ENCODE results near the gene RHOU.

Gene RHOU

DNA sequence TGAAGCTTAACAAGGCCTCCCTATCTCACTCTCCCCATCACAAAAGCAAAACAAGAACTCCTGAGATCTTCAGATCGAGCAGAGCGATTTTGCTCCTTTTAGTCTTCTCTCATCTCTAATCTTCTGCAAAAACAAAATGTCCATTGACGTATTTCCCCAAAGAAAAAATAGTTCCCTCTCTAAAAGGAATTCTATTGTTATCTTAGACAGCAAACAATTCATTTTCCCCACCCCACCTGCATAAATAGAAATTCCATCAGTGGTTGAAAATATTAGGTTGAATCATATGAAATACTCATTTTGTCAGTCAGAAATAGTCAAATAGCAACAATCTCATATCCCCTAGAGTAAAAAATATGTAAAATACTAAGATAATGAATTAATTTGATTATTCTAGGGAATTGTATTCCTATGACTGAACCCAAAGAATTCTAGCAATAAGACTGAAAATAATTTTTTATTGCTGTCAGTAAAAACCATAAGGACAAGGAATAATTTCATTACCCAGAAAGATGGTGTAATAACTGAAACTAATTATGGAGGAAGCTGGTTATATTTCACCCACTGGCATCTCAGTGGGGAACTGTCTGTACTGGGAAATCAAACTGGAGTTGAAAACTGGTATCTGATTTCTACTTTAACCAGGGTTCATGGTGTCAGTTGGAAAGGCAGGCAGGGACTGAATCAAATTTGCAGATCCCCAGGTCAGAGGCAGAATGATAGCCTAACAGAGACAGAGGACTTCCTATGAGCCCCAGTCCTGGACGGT, 51.3 kb downstream of the RHOU start:
- DNase-seq, result no peak

DNA sequence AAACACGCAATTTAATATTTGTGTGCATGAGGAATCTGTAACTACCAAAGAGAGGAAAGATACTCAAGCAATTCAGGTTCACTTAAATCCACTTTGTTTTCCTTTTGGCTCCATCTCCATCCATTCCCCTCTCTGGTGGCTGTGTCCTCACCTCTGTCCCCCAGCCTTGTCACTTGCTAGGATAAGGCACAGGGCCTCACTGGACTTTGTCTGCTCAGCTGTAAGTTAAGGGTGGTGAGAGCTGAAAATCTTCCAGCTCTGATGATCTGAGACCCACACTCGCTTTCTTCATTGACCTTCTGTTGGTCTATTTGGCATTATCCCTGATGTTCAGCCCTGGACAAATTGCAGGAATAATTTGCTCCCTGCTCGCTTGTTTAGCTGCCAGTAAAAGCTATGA, 56.5 kb downstream of the RHOU start:
- DNase-seq, result no peak

DNA sequence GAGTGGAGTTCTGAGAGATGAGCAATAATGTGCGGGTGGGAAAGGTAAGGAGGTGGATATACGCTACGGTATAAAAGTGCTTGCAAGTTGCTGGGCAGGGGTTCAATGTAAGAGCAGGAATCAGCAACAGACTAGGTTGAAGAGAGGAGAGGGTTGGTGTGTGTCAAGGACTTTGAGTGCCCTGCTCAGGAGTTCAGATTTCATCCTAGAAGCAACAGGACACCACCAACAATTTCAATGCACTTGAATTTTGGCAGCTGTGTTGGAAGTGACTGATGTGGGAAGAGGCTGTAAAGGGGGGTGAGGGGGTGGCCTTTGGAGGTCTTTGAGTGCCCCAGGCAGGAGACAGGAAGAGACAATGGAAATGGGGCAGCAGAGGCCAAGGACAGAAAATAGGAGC, 57.3 kb downstream of the RHOU start:
- no peak for DNase-seq

DNA sequence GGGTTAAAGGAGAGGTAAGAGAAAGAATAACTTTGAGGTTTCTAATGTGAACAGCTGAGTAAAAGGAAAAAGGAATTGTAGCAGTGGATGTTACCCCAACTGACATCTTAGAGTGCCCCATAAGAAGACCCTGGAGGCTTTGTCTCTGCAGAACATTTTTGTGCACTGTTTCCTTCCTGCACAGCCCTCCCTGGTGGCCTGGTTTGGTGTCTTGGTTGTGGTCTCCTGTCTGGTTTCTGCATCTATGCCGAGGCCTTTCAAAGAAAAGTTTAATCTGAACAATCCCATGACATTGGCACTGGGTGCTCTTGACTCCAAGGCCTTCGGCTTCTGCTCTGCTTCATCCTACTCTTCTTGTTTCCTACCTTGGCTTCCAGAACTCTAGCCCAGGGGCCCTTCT, 57.8 kb downstream of the RHOU start:
- DNase-seq, result no peak

DNA sequence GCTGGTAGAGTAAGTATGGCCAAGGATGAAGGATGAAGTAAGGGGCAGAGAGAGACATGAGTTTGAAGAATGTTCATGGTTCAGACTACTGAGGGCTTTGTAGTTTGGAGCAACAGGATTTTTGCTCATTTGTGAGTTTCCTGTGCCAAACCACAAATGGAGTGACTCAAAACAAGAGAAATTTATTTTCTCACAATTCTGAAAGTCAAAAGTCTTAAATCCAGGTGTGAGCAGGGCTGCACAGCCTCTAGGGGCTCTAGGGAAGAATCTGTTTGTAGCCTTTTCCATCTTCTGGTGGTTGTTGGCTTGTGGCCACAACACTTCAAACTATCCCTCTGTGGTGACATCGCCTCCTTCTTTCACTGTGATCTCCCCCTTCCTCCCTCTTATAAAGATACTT, 58.9 kb downstream of the RHOU start:
- DNase-seq, result no peak

DNA sequence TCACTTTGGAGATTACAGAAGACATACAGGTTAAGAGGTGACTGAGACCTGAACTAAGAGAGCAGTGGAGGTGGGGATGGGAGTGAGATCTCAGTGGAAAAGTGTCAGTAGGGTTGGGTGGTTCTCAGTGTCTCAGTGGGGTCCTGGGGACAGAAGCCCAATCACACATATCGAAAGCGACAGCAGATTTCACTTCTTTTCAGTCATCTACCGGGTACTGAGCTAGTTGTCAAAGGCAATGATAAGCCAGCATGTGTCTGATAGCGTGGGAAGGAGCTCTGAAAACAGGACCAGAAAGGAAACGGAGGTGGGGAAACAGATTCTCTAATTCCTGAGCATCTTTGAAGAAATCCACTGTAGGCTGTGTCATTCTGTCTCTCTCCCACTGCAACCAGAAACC, 59.5 kb downstream of the RHOU start:
- DNase-seq, result no peak

DNA sequence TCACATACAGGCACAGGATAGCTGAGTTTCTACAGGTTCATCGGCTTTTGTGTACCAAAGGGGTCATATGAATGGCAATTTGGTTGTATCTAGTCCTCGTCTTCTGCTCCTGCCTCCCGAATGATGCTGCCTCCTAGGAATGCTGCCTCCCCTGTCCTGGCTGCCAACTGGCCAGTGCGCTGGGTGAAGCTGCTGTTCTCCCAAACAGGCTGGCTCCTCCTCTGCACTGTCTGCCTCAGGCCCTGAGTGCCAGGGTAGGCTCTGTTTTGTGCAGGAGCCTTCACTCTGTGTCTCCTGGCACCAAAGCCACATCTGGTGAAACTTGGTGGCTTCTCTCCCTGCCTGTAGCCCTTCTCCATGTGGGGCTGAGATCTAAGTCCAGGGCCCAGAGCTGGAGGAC, 60.3 kb downstream of the RHOU start:
- DNase-seq, result no peak

Data from activated CD4-positive, alpha-beta T cell treated with anti-CD3 and anti-CD28 coated beads for 4 hours (primary cell).